Measurements from ENCODE around the gene NUCB2. TPM values are rescaled to one million over a fixed set of nuclear protein-coding genes. Genes with fewer than 3 reads are reported as not detected.

The NUCB2 gene
- total and polyA plus RNA-seq, 2 donors (not counting 3 experiments of a cell fraction or from before 2014, with no cell fraction given): 41.9 to 114 TPM

DNA sequence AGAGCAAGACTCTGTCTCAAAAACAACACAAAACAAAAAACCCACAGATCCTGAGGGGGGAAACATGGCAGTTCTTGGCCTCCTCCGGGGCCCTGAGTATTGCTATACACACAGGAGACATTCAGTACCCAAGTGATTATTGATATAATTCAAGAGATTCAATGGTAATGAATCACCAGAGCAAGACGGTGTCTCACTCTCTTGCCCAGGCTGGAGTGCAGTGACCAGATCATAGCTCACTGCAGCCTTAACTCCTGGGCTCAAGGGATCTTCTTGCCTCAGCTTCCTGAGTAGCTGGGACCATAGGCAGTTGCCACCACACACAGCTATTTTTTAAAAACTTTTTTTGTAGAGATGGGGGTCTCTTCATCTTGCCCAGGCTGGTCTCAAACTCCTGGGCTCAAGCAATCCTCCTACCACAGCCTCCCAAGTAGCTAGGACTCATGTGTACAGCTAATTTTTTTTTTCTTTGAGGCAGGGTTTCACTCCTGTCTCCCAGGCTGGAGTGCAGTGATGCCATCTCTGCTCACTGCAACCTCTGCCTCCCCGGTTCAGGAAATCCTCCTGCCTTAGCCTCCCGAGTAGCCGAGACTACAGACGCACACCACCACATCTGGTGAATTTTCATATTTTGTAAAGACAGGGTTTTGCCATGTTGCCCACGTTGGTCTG lies 46.9 kb upstream of the NUCB2 start:
- no peak for DNase-seq (ENCODE audit: low read depth, low spot score)
- Histone ChIP-seq H3K4me2 (ENCODE audit: insufficient read depth, low read length) (no peak overlapping the region), H3K79me2 (ENCODE audit: control insufficient read depth, insufficient read depth, low read length) (no peaks in the 10 kb centered on the region), H4K20me1 (replicated peaks; ENCODE audit: control insufficient read depth, extremely low read depth, insufficient read depth, low read length) (no peaks in the 10 kb centered on the region), H3K27ac (ENCODE audit: insufficient read depth, low read depth, low read length) (no peak overlapping the region), H3K9me1 (replicated peaks; ENCODE audit: control insufficient read depth, extremely low read depth, insufficient read depth, low read length) (no peaks in the 10 kb centered on the region), H3K4me1 (ENCODE audit: control insufficient read depth, extremely low read depth, insufficient read depth, low read length) (peaks cover 10% of the 10 kb centered on the region), H3K36me3 (ENCODE audit: control insufficient read depth in 2 of 2, extremely low read depth in 1 of 2, insufficient read depth in 2 of 2, low read length in 2 of 2) (no peaks in the 10 kb centered on the region), H3K4me3 (replicated peaks in 1 of 3; ENCODE audit: insufficient read depth in 1 of 3, low read depth in 1 of 3, low read length in 3 of 3) (no peak overlapping the region), H3K27me3 (ENCODE audit: control insufficient read depth in 2 of 2, insufficient read depth in 2 of 2, low read length in 2 of 2) (no peaks in the 10 kb centered on the region), H3K9ac (replicated peaks; ENCODE audit: extremely low read depth, insufficient read depth, low read length) (no peak overlapping the region), H2AFZ (ENCODE audit: low read depth, low read length) (peak overlapping the region; percentile 93), H3K9me3 (replicated peaks; ENCODE audit: control insufficient read depth, insufficient read depth, low read length) (no peaks in the 10 kb centered on the region)
- CTCF ChIA-PET: interaction anchor here (0.7 to 2.4 kb wide), 34 partner anchors 8 to 298 kb away, joined by 3 to 22 read pairs (median 5); partner anchors contain the start of genes NCR3LG1, NUCB2 and PIK3C2A
- intact Hi-C loops (cut with micrococcal nuclease): loop anchor here (1.0 kb wide), 5 partner anchors 47 to 299 kb away; partner anchors contain the start of genes NCR3LG1 and NUCB2
- TF ChIP-seq FOS (IDR thresholded peaks at IDR 0.05; ENCODE audit: borderline replicate concordance, insufficient read depth, low read length): no peak
- TF ChIP-seq, protein P1, sequence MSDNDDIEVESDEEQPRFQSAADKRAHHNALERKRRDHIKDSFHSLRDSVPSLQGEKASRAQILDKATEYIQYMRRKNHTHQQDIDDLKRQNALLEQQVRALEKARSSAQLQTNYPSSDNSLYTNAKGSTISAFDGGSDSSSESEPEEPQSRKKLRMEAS (IDR thresholded peaks at IDR 0.05; ENCODE audit: insufficient read depth, insufficient read length): no peak
- TF ChIP-seq EZH2 (IDR thresholded peaks at IDR 0.05; ENCODE audit: borderline replicate concordance, low read depth, low read length, severe bottlenecking): no peak
- TF ChIP-seq POLR2A (IDR thresholded peaks at IDR 0.05; ENCODE audit: low read depth, low read length): no peak
- TF ChIP-seq JUN (IDR thresholded peaks at IDR 0.05; ENCODE audit: borderline replicate concordance, insufficient read depth, insufficient read length, low read depth): no peak
- TF ChIP-seq POLR2AphosphoS5 (IDR thresholded peaks at IDR 0.05; ENCODE audit: insufficient read depth, low read depth, low read length): no peak
- no peak for TF ChIP-seq GATA2 (IDR thresholded peaks at IDR 0.05; ENCODE audit: insufficient read depth, insufficient read length, low read depth, low read length)
- TF ChIP-seq, protein P2, sequence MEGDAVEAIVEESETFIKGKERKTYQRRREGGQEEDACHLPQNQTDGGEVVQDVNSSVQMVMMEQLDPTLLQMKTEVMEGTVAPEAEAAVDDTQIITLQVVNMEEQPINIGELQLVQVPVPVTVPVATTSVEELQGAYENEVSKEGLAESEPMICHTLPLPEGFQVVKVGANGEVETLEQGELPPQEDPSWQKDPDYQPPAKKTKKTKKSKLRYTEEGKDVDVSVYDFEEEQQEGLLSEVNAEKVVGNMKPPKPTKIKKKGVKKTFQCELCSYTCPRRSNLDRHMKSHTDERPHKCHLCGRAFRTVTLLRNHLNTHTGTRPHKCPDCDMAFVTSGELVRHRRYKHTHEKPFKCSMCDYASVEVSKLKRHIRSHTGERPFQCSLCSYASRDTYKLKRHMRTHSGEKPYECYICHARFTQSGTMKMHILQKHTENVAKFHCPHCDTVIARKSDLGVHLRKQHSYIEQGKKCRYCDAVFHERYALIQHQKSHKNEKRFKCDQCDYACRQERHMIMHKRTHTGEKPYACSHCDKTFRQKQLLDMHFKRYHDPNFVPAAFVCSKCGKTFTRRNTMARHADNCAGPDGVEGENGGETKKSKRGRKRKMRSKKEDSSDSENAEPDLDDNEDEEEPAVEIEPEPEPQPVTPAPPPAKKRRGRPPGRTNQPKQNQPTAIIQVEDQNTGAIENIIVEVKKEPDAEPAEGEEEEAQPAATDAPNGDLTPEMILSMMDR (IDR thresholded peaks at IDR 0.05; ENCODE audit: extremely low read depth in 1 of 2, insufficient read depth in 1 of 2, low read depth in 1 of 2, low read length in 2 of 2): no peak
- no peak for TF ChIP-seq MYC (IDR thresholded peaks at IDR 0.05; ENCODE audit: low read depth, low read length)
- dilution Hi-C loops (cut with MboI; ENCODE audit: extremely low pct_ligation_motif_present, low sequenced_read_pairs): no loop called here
- POLR2A ChIA-PET: interaction anchor here (0.6 to 1.1 kb wide), 2 partner anchors 20 to 27 kb away, joined by 3 to 5 read pairs; no protein-coding TSS in a partner anchor
- BruUV-seq (replicated peaks): no TSS peak
- no peak for FAIRE-seq
